Fibroblast of villous mesenchyme (primary cell): ENCODE data around the gene POT1. TPM values are rescaled to one million over a fixed set of nuclear protein-coding genes. Genes with fewer than 3 reads are reported as not detected.
A peak's percentile ranks its signal among the peaks of the same experiment; 100 is the strongest.

Source experiments
- DNase-seq: peaks from one replicate; pipeline ENCODE4 v3.0.0-alpha.2; 2010; ENCODE audit warnings: low read depth
- H3K4me3 ChIP-seq: 2 replicates; pipeline ENCODE4 v1.5.1; 2011; ENCODE audit warnings: low read depth, mild to moderate bottlenecking, low read length
- total RNA-seq: library from RNA; depleted of rRNA; stranded (reverse); fragments of >200 nt; gene quantifications from 2 replicates; pipeline ENCODE4 v1.2.3, GENCODE V29; 2012
- TF ChIP-seq, protein P1 (sequence below): IDR thresholded peaks from 2 replicates; pipeline ENCODE4 v1.5.1; 2012; ENCODE audit warnings: low read depth, mild to moderate bottlenecking, low read length; ENCODE audit not compliant: insufficient read depth

Gene POT1
- total RNA-seq, 1 donor = 36.7 TPM

DNA sequence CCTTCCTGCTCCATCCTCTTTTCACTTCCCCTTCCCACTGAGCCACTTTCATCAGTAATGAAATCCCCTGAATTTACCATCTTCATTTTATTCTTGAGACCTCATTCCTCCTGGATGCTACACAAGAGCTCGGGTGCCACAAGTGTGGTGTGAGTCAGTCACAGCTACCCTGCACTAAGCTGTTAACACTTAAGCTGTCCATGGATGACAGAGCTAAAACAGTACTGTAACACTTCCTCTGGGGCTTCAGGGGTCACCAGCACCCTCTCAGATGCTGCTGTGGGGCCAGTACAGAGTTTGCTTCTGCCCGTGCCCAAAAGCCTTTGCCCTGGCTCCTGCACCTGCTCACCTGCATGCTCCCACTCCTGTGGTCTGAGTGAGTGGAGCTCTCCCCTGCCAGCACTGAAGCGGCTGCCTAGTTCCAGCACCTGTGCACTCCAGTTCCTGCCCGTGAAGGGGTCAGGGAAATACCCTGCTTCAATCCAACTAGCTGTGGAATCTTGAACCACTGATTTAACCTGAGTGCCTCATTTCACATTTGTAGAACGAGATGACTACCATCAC is 71.9 kb downstream of the POT1 start:
- no peak for DNase-seq
- H3K4me3 ChIP-seq = no peak overlapping the region
- TF ChIP-seq, protein P1, sequence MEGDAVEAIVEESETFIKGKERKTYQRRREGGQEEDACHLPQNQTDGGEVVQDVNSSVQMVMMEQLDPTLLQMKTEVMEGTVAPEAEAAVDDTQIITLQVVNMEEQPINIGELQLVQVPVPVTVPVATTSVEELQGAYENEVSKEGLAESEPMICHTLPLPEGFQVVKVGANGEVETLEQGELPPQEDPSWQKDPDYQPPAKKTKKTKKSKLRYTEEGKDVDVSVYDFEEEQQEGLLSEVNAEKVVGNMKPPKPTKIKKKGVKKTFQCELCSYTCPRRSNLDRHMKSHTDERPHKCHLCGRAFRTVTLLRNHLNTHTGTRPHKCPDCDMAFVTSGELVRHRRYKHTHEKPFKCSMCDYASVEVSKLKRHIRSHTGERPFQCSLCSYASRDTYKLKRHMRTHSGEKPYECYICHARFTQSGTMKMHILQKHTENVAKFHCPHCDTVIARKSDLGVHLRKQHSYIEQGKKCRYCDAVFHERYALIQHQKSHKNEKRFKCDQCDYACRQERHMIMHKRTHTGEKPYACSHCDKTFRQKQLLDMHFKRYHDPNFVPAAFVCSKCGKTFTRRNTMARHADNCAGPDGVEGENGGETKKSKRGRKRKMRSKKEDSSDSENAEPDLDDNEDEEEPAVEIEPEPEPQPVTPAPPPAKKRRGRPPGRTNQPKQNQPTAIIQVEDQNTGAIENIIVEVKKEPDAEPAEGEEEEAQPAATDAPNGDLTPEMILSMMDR = no peak

- peak; percentile 49 for DNase-seq
- H3K4me3 ChIP-seq = no peak overlapping the region
- TF ChIP-seq, protein P1 = peak; percentile 66
These were observed 73.2 kb downstream of the POT1 start for GRCh38 chr7:124856299-124856888.

- no peak overlapping the region for H3K4me3 ChIP-seq
- no peak for DNase-seq
- TF ChIP-seq, protein P1 = no peak
These were observed 86.3 kb downstream of the POT1 start for GRCh38 chr7:124843336-124843735.

DNA sequence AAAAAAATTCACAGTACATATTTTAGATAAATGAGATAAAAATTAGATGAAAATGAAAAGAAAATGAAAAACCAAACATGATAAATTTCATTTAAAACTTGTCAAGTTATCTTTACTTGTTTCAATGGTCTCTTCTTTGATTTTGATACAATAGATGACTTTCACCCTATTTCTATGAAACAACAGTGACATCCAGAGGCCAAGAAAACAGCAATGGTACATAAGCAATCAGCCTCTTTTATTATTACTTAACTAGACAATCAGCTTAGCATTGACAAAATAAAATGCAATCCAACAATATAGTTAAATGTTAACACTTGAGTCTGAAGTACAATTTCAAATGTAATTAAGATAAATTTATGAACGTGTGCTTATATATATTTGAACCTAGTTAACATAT is 89.2 kb downstream of the POT1 start:
- TF ChIP-seq, protein P1 = no peak
- DNase-seq = peak; percentile 8
- no peak overlapping the region for H3K4me3 ChIP-seq

DNA sequence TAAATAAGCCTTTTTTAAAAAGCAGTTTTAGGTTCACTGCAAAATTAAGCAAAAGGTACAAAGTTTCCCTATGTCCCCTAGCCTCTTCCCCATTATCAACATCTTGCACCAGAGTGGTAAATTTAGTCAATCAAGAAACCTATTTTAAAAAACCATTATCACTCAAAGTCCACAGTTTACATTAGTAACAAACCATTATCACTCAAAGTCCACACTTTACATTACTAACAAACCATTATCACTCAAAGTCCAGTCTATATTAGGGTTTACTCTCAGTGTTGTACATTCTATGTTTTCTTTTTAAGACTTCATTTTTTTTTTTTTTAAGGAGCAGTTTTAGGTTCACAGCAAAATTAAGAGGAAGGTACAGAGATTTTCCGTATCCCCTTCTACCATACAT is 89.9 kb downstream of the POT1 start:
- DNase-seq = no peak
- TF ChIP-seq, protein P1 = no peak
- no peak overlapping the region for H3K4me3 ChIP-seq

GRCh38 chr7:124836173-124836572 is 93.5 kb downstream of the POT1 start:
- TF ChIP-seq, protein P1 = no peak
- DNase-seq = no peak
- no peak overlapping the region for H3K4me3 ChIP-seq

- TF ChIP-seq, protein P1 = no peak
- DNase-seq = no peak
- H3K4me3 ChIP-seq = no peak overlapping the region
These were observed 110.8 kb downstream of the POT1 start for GRCh38 chr7:124818807-124819206.
